Stimulated activated CD4-positive, alpha-beta T cell treated with anti-CD3 and anti-CD28 coated beads, Interleukin-4, amount 100 ng/mL, for 24 hours (primary cell): Measurements from ENCODE around the gene TMEM178B.
"Not testable (repeated sequence)": the region's sequence is repeated elsewhere in the genome, so short reads cannot be mapped to it uniquely, and the experiment has no call there.

Experiments
- DNase-seq: peaks from one replicate; pipeline ENCODE4 v3.0.0-alpha.2; 2020

TMEM178B gene

DNA sequence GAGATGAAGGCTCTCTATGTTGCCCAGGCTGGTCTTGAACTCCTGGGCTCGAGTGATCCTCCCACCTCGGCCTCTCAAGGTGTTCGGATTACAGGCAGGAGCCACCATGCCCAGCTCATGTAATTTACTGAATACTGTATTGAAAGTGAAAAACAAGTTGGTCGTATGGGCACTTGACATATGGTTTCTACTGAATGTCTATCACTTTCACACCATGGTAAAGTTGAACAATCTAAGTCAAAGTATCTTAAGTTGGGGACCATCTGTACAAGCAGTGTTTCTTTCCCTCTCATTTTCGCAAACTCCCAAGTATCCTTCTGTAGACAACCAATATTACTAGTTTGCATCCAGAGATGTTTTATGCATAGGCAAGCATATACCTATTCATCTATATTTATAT lies 116.6 kb downstream of the TMEM178B start:
- DNase-seq, result no peak

- DNase-seq, result no peak
These were observed 117.4 kb downstream of the TMEM178B start for GRCh38 chr7:141191277-141191676.

DNA sequence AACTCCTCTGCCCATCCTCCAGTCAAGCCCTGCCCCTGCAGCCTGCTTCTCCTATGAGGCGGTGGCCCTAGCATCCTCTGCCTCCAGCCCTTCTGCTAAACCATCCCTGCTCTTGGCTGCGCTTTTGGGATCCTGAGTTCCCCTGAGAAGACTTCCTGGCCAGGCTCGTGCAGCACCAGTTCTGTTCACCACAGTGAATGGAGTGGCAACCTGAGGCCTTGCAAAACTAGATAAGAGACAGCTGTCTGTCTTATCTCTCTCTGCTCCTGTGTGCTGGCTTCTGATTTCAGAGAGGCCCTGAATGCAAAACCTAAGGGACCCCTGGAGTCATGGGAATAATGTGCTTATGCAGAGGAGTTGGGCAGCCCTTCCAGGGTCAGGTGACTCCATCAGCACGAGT lies 119.2 kb downstream of the TMEM178B start:
- DNase-seq, result no peak

DNA sequence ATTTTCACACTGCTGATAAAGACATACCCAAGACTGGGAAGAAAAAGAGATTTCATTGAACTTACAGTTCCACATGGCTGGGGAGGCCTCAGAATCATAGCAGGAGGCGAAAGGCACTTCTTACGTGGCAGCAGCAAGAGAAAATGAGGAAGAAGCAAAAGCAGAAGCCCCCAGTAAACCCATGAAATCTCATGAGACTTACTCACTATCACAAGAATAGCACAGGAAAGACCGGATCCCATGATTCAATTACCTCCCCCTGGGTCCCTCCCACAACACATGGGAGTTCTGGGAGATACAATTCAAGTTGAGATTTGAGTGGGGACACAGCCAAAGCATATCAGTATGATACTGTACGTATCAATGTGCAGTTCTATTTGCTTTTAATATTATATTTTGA lies 121.9 kb downstream of the TMEM178B start:
- DNase-seq, result not testable (repeated sequence)

DNA sequence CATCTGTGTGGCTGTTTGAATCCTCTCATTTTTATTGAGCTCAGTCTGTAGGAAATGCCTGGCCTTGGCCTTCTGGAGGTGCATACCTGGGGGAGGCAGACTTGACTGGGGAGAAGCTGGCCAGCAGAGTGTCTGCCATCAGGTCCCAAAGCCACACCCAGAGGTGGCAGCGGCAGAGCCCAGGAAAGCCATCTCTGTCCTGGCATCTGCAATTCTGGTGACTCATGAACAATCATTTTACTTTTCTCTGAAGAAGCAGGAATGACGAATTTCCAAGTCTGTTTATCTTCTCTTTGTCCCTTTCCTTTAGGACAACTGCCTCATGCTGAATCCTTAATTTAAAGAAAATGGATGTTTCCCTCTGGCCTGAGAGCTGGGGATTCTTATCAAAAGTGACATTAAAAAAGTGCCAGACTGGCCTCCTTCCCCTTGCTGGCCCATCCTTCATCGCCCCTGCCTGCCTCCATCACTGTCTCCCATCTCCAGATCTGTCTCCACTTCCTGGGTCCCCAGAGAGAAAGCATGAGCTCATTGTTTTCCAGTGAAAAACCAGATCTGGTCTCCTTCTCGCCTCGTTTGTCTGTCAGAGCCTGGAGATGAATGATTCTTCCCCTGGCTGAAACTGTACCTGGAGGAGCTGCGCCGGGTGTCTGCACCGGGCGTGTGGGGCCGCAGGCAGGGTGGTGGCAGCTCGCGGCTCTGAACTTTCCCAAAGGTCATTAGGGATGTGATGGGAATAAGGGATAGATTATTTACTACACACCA lies 124.5 kb downstream of the TMEM178B start:
- no peak for DNase-seq

GRCh38 chr7:141200191-141201108 lies 126.6 kb downstream of the TMEM178B start:
- DNase-seq, result no peak

DNA sequence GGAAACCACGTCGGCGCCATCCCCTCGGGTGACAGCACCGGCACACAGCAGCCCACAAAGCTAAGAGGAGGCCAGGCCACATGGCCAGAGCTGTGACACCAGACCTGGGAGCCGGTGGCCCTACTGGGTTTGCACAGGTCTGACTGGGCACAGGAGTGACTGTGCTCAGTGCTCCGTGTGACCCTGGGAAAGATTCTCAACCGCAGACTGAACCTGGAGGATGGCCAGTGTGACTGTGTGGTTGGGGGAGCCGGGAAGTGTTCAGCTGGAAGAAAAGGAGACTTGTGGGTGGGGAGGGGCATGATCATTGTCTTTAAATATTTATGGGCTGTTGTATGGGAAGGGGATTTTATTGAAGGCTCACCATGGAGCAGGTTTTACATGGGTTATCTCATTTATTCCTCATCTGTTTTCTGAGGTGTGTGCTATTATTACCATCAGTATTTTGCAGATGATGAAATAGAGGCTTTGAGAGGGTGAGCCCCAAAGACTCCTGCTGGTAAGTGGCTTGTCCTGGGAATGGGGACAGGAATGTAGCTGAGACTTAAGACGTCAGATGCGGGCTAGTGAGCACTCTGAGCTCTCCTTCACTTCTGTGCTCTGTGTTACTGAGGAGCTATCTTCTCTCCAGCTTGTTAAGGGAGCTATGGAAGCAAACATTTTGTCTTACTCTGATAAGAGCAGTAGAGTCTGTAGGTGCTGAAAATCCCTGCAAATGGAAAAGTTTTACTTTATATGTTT lies 127.5 kb downstream of the TMEM178B start:
- no peak for DNase-seq

GRCh38 chr7:141202535-141202934 lies 128.7 kb downstream of the TMEM178B start:
- DNase-seq, result no peak

DNA sequence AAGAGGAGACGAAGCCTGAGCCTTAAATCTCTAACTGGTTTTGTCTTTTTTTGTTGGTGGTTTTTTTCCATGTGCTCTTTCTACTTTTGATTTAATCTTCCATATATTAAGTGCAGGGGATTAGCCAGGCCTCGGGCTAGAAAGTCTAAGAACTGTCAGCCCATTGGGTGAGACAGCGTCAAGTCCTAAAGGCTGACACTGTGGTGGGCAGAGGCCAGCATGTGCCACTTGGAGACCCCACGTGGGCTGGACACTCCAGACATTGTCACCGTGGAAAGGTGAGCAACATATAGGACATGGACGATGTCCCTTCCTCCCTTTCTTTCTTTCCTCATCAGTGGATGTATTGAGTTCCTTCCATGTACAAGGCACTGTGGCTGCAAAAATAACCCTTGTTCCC lies 129.3 kb downstream of the TMEM178B start:
- no peak for DNase-seq

DNA sequence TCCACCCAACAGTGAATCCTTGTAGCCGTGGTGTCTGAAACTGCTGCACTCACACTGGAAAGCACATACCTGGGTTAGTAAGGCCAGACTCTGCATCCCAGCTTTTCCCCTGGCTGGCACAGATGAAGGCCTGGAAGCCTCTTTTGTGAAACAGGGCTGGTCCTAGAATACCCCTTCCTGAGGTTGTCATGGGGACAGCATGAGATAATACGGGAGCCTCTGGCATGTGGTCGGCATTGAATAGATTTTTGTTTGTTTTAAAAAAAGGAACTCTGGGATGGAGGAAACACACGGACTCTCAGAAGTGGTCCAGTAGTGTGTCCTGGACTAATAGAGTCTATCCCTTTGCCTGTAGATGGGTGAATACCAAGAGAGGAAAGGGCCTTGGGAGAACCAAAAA lies 129.7 kb downstream of the TMEM178B start:
- no peak for DNase-seq

DNA sequence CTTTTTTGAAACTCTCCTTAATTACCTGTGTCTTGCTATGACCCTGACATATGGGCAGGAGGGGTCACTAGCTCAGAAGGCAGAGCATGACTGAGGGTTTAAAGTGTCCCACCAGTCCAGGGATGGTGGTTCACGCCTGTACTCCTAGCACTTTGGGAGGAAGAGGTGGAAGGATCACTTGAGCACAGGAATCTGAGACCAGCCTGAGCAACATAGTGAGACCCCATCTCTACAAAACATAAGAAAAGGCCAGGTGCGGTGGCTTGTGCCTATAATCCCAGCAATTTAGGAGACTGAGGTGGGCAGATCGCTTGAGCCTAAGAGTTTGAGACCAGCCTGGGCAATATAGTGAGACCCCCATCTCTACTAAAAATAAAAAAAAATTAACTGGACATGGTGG lies 133.8 kb downstream of the TMEM178B start:
- no peak for DNase-seq

- no peak for DNase-seq
These were observed 134.7 kb downstream of the TMEM178B start for GRCh38 chr7:141208539-141208938.

DNA sequence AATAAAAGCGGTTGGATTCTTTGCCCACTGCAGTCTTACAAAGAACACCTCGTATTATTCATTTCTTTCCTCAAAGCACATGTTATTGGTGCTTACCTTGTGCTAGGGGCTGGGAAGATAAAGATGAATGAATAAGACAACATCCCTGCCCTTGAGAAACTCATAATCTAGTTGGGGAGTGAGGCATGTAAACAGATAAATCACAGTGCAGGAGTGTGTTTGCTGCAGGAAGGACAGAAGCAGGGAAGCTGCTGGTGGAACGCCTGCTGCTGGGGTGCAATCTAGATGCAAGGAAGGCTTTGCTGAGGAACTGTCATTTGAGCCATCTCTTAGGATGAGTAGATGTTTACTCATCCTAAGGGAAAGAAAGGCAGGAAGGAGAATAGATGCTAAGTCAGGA lies 135.6 kb downstream of the TMEM178B start:
- DNase-seq, result no peak

DNA sequence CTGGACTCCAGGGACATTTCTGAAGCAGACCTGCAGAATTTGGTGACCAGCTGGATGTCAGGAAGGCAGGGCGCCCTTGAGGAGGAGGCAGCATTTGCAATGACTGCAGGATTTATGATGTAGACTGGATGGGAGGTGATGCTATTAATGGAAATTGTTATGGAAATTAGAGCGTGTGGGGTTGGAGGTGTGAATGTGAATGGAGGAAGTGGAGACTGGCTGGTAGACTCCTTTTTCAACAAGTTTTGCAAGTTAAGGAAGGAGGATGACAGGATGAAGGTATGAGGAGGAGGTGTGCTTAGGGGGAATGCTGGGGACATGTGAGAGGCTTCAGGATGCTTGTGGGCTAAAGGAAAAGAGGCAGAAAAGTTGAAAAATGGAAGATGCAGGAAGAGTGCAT lies 137.0 kb downstream of the TMEM178B start:
- DNase-seq, result no peak

DNA sequence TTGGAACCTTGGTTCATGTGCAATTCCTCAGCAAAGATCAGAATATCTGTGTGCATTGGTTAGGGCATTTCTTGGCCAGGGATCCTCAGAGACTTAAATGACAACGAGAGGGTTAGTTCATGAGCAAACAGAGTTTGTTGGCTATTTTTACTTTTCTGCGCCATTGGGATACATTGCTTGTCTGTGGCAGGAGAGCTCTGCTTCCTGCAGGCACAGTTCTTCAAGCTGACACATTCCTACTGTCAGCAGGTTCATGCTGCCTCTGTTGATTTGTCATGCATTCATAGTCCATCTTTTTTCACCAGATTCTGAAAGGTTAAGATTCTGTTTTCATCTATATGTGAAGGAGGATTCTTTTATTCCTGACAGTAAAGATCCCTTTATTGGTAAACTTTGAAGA lies 139.4 kb downstream of the TMEM178B start:
- DNase-seq, result no peak

DNA sequence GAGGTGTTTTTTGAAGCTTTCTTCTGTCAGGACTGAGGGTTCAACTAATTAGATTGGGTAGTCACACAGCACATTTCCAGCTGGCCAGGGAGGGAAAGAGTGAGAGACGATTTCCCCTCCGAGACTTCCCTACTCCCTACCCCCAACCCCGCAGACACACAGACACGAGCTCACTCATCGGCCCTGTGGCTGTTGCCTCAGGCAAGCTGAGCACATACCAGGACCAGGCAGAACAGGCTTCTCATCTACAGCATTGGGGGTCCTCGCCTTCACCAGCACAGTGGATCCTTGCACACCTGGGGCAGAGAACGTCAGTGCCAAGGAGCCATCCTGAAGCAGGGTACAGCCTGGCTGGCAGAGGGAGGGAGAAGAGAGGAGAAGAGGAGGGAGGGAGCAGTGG lies 144.1 kb downstream of the TMEM178B start:
- no peak for DNase-seq

DNA sequence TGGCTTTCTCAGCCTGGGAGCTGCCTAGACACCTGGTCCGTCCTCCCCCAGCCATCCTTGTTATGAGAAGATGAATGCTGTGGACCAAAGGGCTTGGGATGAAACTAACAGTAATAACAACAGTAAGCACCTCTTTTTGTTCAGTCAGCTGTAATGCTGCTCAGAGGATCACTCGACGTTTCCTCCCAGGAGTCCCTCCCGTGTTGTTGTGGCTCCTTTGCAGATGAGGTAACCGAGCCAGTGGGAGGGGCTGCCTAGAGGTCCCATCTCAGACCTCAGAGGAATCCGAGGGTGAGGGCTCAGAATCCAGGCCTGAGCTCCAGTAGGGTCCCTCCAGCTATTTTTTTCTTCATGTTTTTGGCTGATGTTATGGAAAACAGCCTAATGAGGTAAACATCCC lies 145.1 kb downstream of the TMEM178B start:
- DNase-seq, result no peak

- DNase-seq, result no peak
These were observed 146.5 kb downstream of the TMEM178B start for GRCh38 chr7:141220263-141220880.

DNA sequence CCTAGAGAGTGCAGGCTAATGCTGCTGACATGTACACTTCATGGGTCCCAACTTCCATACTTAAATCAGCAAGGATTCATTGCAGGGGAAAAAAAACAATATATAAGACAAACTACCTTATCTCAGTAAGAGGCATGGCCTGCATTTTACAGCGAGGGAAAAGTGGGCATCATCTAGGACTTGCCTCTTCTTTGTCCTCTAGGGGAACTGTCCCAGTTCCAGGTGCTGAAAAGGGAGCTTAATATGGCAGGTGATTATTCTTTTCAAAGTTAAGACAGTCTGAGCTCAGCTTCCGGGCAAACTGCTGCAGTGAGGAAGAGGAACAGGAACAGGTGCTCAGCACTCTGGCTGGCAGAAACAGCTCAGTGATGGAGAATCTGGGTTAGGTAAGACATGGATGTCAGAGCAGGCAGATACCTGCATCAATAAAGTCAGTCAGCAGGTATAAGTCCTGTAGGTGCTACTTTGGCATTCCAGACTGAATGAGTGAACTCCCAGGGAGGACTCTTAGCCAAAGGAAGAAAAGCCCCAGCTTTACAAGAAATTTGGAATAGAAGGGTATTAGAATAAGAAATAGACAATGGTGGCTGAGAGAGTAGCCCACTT lies 147.2 kb downstream of the TMEM178B start:
- DNase-seq, result no peak

GRCh38 chr7:141225916-141226618 lies 152.2 kb downstream of the TMEM178B start:
- DNase-seq, result no peak

DNA sequence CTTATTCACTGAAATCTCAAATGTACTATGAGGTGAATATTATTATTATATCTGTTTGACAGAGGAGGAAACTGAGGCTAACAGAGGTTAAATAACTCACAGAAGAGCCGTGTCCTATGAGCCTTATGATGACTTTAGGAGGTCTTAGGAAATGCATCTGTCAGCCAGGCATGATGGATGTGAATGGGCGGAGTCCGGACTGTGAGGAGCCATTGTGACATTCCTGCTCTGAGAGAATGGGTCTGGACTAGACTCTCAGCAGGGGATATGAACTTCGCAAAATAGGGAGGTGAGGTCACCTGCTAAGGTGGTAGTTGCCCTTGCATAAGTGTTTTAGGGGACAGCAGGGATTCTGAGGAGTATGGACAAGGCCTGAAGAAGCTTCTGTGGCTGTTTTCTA lies 153.6 kb downstream of the TMEM178B start:
- no peak for DNase-seq

GRCh38 chr7:141228482-141228881 lies 154.6 kb downstream of the TMEM178B start:
- DNase-seq, result no peak
